ENCODE data around the gene RSKR.
A peak's percentile ranks its signal among the peaks of the same experiment; 100 is the strongest.

Gene RSKR

DNA sequence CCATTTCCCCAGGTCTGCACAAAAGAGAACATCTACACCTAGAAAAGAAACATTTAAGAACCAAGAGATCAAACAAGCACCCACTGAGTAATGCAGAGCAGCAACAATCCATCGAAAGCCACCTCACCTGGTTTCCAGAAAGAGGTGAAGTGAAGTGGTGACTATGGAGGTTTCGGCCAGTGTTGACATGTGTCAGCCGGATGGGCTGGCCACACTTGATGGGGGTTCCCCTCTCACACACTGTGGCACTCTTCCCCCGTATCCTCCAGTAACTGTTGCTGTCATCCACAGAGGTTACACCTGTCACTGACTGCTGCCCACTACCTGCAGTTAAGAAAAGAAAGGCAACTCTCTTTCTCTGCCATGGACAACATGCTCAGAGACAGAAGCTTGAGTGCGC, 41.2 kb upstream of the RSKR start:
- no peak for DNase-seq (ENCODE audit: low read depth)
- TF ChIP-seq, protein P1, sequence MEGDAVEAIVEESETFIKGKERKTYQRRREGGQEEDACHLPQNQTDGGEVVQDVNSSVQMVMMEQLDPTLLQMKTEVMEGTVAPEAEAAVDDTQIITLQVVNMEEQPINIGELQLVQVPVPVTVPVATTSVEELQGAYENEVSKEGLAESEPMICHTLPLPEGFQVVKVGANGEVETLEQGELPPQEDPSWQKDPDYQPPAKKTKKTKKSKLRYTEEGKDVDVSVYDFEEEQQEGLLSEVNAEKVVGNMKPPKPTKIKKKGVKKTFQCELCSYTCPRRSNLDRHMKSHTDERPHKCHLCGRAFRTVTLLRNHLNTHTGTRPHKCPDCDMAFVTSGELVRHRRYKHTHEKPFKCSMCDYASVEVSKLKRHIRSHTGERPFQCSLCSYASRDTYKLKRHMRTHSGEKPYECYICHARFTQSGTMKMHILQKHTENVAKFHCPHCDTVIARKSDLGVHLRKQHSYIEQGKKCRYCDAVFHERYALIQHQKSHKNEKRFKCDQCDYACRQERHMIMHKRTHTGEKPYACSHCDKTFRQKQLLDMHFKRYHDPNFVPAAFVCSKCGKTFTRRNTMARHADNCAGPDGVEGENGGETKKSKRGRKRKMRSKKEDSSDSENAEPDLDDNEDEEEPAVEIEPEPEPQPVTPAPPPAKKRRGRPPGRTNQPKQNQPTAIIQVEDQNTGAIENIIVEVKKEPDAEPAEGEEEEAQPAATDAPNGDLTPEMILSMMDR (conservative IDR thresholded peaks at IDR 0.05; ENCODE audit: low read depth, low read length), result no peak
- no peak overlapping the region for H3K4me3 ChIP-seq (ENCODE audit: low read length)

GRCh38 chr17:28648698-28649097, 34.7 kb upstream of the RSKR start:
- DNase-seq (ENCODE audit: low read depth), result no peak
- TF ChIP-seq, protein P1 (conservative IDR thresholded peaks at IDR 0.05; ENCODE audit: low read depth, low read length), result no peak
- no peak overlapping the region for H3K4me3 ChIP-seq (ENCODE audit: low read length)

GRCh38 chr17:28646039-28646754, 32.2 kb upstream of the RSKR start:
- H3K4me3 ChIP-seq (ENCODE audit: low read length), result no peak overlapping the region
- TF ChIP-seq, protein P1 (conservative IDR thresholded peaks at IDR 0.05; ENCODE audit: low read depth, low read length), result no peak
- DNase-seq (ENCODE audit: low read depth), result no peak

GRCh38 chr17:28645576-28645939, 31.6 kb upstream of the RSKR start:
- no peak for DNase-seq (ENCODE audit: low read depth)
- H3K4me3 ChIP-seq (ENCODE audit: low read length), result peak overlapping the region; percentile 62
- TF ChIP-seq, protein P1 (conservative IDR thresholded peaks at IDR 0.05; ENCODE audit: low read depth, low read length), result no peak

- DNase-seq (ENCODE audit: low read depth), result peak; percentile 80
- TF ChIP-seq, protein P1 (conservative IDR thresholded peaks at IDR 0.05; ENCODE audit: low read depth, low read length), result no peak
- H3K4me3 ChIP-seq (ENCODE audit: low read length), result peak within 1 kb of the TSS; percentile 94
Measured at GRCh38 chr17:28644787-28645575, 31.0 kb upstream of the RSKR start, which contains the start of gene BLTP2. BLTP2 (minus strand) TSS chr17:28645158; CDS start chr17:28645056, 102 bp downstream.

DNA sequence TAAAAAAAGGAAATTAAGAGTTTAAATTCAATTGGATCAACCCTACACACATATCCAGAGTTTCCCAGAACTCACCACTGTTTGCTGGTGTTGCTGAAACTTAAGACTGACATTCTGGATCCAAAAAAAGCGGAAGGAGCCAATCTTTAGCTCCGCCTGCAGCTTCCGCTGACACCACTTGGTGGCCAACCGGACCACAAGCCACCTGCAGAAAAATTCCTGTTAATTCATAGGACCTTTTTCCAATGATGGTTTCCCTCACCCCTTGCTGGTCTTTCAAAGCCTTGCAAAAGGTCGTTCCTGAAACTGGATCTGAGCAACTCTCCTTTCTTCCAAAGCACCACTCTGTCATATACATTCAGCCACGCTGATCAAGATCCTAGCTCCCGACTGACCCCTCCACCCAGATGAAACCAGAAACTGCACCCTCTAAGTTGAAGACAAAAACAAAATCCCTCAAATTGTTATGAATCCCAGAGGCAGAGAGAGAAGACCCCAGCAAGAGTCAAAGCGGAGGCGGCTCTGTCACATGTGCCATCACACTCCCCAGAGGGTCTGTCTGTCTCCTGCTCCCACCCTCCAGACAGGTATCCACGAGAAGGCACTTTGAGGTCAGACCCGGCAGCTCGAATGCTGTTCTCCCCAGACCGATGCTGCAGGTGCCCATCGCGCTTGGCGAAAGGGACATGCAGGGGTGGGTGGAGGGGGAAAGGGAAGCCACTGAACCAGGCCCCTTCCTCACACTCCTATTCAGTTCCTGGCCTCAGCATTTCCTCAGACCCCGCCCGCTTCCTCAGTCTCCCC, 30.2 kb upstream of the RSKR start:
- TF ChIP-seq, protein P1 (conservative IDR thresholded peaks at IDR 0.05; ENCODE audit: low read depth, low read length), result peak; percentile 62
- DNase-seq (ENCODE audit: low read depth), result peak; percentile 15
- H3K4me3 ChIP-seq (ENCODE audit: low read length), result peak overlapping the region; percentile 94

All from retinal pigment epithelial cell (primary cell).